ENCODE results near the gene ELOVL6. TPM values are rescaled to one million over a fixed set of nuclear protein-coding genes. Genes with fewer than 3 reads are reported as not detected.
A peak's percentile ranks its signal among the peaks of the same experiment; 100 is the strongest.

The ELOVL6 gene
- total RNA-seq = 10 to 100 TPM in 3 of 4 donors, 1 to 10 TPM in 1; 3.4 to 25.9 (median 11.4) TPM

GRCh38 chr4:110198435-110199416, at the start of gene ELOVL6:
Gene ELOVL6, minus strand, starts transcription at chr4:110198615. Its CDS starts 280 bp downstream, at chr4:110198335.
- TF ChIP-seq CTCF (IDR thresholded peaks at IDR 0.05) (no peak), POLR2A (IDR thresholded peaks at IDR 0.05) (peak; percentile 45), POLR2AphosphoS5 (IDR thresholded peaks at IDR 0.05) (peak; percentile 51 to 53 (median 53)), EP300 (IDR thresholded peaks at IDR 0.05; ENCODE audit: low read depth) (no peak)
- H3K27ac ChIP-seq = peak within 1 kb of the TSS; percentile 87 to 96 (median 92)
- 0 to 1% methylated on average over 3 to 48 of the region's 48 CpGs for WGBS, 2 donors (ENCODE audit: low coverage in 1 of 2)
- H3K36me3 ChIP-seq = no peaks in the 10 kb centered on the region
- in situ Hi-C loops (cut with MboI; ENCODE audit: low pct_ligation_motif_present in 1 of 4, low pct_unique_long_range_greater_than_20kb in 1 of 4, low sequenced_read_pairs in 3 of 4) = no loop called here
- H3K4me3 ChIP-seq = peak within 1 kb of the TSS; percentile 56 to 85 (median 76)
- intact Hi-C loops (cut with DNase I; ENCODE audit: low total_unique reads) = no loop called here
- no peaks in the 10 kb centered on the region for H3K9me3 ChIP-seq
- peaks cover 0 to 27% (median 26%) of the 10 kb centered on the region in 4 donors for H3K4me1 ChIP-seq
- DNase-seq = peak; percentile 66
- H3K27me3 ChIP-seq = no peaks in the 10 kb centered on the region

GRCh38 chr4:110248100-110248499, 49.7 kb upstream of the ELOVL6 start:
- H3K36me3 ChIP-seq = no peaks in the 10 kb centered on the region
- in situ Hi-C loops (cut with MboI; ENCODE audit: low pct_ligation_motif_present in 1 of 4, low pct_unique_long_range_greater_than_20kb in 1 of 4, low sequenced_read_pairs in 3 of 4) (no loop called here), intact Hi-C loops (cut with DNase I; ENCODE audit: low total_unique reads) (no loop called here)
- no peak overlapping the region for H3K27ac ChIP-seq
- H3K9me3 ChIP-seq = no peaks in the 10 kb centered on the region
- no peak for DNase-seq
- WGBS, 2 donors (ENCODE audit: low coverage in 1 of 2) = 87 to 93% methylated on average over 3 to 4 of the region's 4 CpGs
- H3K27me3 ChIP-seq = no peaks in the 10 kb centered on the region
- TF ChIP-seq POLR2AphosphoS5 (IDR thresholded peaks at IDR 0.05) (no peak), EP300 (IDR thresholded peaks at IDR 0.05; ENCODE audit: low read depth) (no peak), POLR2A (IDR thresholded peaks at IDR 0.05) (no peak), CTCF (IDR thresholded peaks at IDR 0.05) (no peak)
- no peaks in the 10 kb centered on the region for H3K4me1 ChIP-seq
- no peak overlapping the region for H3K4me3 ChIP-seq

GRCh38 chr4:110247591-110247990, 49.2 kb upstream of the ELOVL6 start:
- no peaks in the 10 kb centered on the region for H3K27me3 ChIP-seq
- H3K4me1 ChIP-seq = no peaks in the 10 kb centered on the region
- H3K4me3 ChIP-seq = no peak overlapping the region
- no peaks in the 10 kb centered on the region for H3K36me3 ChIP-seq
- TF ChIP-seq POLR2A (IDR thresholded peaks at IDR 0.05) = no peak
- TF ChIP-seq CTCF (IDR thresholded peaks at IDR 0.05) = no peak
- no peak for TF ChIP-seq EP300 (IDR thresholded peaks at IDR 0.05; ENCODE audit: low read depth)
- no peak for TF ChIP-seq POLR2AphosphoS5 (IDR thresholded peaks at IDR 0.05)
- WGBS, 2 donors (ENCODE audit: low coverage in 1 of 2) = 69 to 73% methylated on average over 3 of the region's 3 CpGs
- H3K27ac ChIP-seq = no peak overlapping the region
- no peak for DNase-seq
- no peaks in the 10 kb centered on the region for H3K9me3 ChIP-seq
- in situ Hi-C loops (cut with MboI; ENCODE audit: low pct_ligation_motif_present in 1 of 4, low pct_unique_long_range_greater_than_20kb in 1 of 4, low sequenced_read_pairs in 3 of 4) = no loop called here
- intact Hi-C loops (cut with DNase I; ENCODE audit: low total_unique reads) = no loop called here

GRCh38 chr4:110245577-110245976, 47.2 kb upstream of the ELOVL6 start:
- TF ChIP-seq POLR2A (IDR thresholded peaks at IDR 0.05) (no peak), EP300 (IDR thresholded peaks at IDR 0.05; ENCODE audit: low read depth) (no peak), POLR2AphosphoS5 (IDR thresholded peaks at IDR 0.05) (no peak), CTCF (IDR thresholded peaks at IDR 0.05) (no peak)
- Histone ChIP-seq H3K27me3 (peaks cover 3% of the 10 kb centered on the region), H3K9me3 (no peaks in the 10 kb centered on the region), H3K27ac (no peak overlapping the region), H3K4me3 (no peak overlapping the region), H3K36me3 (no peaks in the 10 kb centered on the region), H3K4me1 (no peaks in the 10 kb centered on the region)
- no peak for DNase-seq
- intact Hi-C loops (cut with DNase I; ENCODE audit: low total_unique reads) = no loop called here
- 65 to 76% methylated on average over 5 of the region's 5 CpGs for WGBS, 2 donors (ENCODE audit: low coverage in 1 of 2)
- in situ Hi-C loops (cut with MboI; ENCODE audit: low pct_ligation_motif_present in 1 of 4, low pct_unique_long_range_greater_than_20kb in 1 of 4, low sequenced_read_pairs in 3 of 4) = no loop called here

All from transverse colon (tissue), 4 donors.